GM19035 (cell line): ENCODE data around the gene DACH1.

Source experiments
- ATAC-seq: cut with Tn5 transposase; IDR thresholded peaks from one replicate; pipeline ENCODE4 v1.9.1; 2021; ENCODE audit not compliant: unreplicated experiment

The DACH1 gene

DNA sequence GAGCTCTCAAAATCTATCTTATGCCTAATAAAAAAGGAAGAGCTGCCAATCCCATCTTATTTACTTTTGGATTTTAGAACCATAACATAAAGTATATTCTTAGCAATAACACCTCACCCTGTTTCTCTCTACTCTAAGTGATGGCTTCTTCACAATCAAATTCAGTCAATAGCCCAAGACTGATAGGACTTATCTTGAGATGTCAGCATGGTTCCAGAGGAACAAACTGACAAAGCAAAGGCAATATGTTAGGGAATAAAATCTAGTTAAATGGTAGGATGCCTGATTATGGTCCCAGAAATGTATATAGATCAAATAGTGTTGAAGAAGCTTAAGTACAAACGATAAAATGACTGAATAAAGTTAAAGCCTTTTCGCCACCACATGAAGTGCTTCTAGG lies 36.3 kb downstream of the DACH1 start:
- ATAC-seq = no peak

- ATAC-seq = no peak
These were observed 36.7 kb downstream of the DACH1 start for GRCh38 chr13:71830323-71830722.

GRCh38 chr13:71829547-71829946 lies 37.5 kb downstream of the DACH1 start:
- no peak for ATAC-seq

GRCh38 chr13:71828564-71828963 lies 38.4 kb downstream of the DACH1 start:
- no peak for ATAC-seq

- ATAC-seq = no peak
These were observed 38.9 kb downstream of the DACH1 start for GRCh38 chr13:71828117-71828516.

GRCh38 chr13:71827241-71827640 lies 39.8 kb downstream of the DACH1 start:
- no peak for ATAC-seq

GRCh38 chr13:71820699-71821098 lies 46.3 kb downstream of the DACH1 start:
- ATAC-seq = no peak

- ATAC-seq = no peak
These were observed 49.7 kb downstream of the DACH1 start for GRCh38 chr13:71817335-71817734.

- no peak for ATAC-seq
These were observed 52.1 kb downstream of the DACH1 start for GRCh38 chr13:71814806-71815360.

DNA sequence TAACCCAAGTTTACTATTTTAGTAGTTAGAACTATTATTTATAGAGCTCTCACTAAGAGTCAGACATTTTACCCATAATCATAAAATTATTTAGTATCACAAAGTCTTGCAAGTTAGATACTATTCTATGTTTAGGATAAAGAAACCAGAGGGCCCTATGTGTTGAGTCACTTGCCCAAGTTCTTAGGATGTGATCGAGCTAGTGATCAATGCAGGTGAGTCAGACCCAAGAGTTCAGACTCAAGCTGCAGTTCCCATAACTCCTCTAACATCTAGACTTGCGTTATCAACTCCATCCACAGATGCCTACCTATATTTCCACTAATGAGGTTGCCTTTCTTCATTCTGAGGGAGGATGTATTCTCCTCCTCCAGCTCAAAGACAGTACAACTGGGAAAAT lies 53.8 kb downstream of the DACH1 start:
- no peak for ATAC-seq

DNA sequence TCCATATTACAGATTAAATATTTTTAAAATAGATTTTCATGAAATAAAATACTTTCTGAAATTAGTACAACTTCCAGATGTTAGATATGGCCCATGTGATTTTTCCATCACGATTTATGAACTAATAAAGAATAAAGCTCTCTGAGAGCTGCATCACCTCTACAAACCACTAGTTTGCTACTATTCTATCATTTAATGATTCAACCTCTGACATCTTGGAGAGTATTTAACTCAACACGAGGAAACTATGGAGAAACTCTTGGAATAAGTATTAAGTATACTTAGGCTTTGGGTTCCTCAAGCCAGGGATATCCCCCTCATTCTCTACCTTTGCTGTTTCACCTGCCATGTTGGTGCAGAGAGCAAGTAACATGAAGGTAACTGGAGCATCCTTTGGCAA lies 55.7 kb downstream of the DACH1 start:
- no peak for ATAC-seq

DNA sequence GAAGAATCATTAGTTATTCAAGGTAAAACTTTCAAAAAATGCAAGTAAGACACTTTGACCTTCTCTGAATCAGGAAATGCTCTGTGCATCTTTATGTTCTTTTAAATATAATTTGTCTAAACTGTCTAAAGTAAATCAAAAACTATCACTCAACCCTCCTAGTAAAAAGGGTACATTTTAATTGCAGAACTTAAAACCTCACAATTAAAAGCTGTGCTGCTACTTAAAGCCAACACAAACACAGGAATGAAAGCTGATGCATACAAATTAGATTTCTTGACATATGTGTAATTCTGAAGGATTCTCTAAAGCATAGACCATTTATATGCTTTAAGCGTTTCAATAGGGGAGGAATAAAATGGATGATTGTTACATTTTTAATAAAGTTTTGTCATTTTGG lies 58.3 kb downstream of the DACH1 start:
- no peak for ATAC-seq

GRCh38 chr13:71806886-71807285 lies 60.1 kb downstream of the DACH1 start:
- ATAC-seq = no peak

- no peak for ATAC-seq
These were observed 63.9 kb downstream of the DACH1 start for GRCh38 chr13:71803066-71803465.

DNA sequence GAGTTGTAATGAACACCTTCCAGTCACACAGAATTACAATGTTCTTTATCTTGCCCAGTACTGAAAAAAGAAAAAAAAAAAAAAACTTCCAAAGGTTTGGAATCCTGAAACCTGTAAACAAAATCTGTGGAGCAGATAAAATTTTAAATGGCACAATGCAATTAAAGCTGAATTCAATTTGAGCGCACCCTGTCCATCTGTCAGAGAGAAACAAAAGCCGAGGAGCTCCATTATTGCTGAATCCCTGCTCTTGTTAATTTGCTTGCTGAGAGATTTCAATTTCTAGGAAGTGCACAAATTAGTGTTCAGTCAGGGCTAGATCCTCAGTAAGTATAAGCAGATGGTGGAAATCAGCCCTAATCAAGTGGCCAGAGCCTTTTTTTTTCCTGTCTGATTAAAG lies 65.2 kb downstream of the DACH1 start:
- no peak for ATAC-seq

DNA sequence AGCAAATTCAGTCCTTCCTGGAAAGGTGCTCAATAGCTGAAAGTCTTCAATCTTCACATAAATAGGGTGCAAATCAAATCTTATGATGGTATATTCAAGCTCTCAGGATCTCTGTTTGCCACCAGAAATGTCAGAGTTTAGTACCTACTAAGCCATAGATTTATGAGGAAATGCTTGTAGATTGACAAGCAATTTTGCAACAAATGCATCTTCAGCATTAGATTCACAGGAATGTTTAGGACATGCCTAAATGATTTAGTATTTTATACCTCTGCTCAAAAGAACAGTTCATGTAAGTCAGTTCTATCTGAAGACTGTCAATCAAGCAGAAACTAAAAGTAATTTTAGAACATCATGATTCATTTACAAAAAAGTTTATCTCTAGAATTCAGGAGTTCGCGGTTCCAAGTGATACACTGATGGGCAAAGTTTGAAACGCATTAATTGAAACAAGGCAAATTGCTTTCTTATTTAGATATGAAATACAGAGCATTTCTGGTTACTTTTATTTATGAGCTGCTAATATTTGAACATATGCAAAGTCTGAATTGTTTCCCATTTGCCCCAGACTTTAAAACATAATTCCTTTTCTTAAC lies 65.7 kb downstream of the DACH1 start:
- ATAC-seq = no peak

GRCh38 chr13:71799324-71799723 lies 67.7 kb downstream of the DACH1 start:
- no peak for ATAC-seq

DNA sequence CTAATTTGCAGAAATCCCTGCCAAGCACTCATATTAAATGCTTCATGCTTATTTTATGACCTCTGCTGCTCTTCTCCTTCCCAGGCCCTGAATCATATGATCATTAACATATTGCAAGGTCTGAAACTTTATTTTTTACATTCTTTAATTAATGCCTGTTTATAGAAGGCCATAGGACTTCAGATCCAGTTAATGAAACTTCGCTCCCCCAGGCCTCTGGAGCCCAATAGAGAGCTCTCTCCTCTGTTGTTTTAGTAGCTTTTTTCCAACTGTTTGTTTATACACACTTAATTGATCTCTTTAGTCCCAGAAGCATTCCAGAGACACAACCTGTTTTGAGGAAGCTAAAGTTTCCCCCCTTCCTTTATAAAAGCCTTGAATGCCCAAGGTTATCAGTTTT lies 68.3 kb downstream of the DACH1 start:
- no peak for ATAC-seq

DNA sequence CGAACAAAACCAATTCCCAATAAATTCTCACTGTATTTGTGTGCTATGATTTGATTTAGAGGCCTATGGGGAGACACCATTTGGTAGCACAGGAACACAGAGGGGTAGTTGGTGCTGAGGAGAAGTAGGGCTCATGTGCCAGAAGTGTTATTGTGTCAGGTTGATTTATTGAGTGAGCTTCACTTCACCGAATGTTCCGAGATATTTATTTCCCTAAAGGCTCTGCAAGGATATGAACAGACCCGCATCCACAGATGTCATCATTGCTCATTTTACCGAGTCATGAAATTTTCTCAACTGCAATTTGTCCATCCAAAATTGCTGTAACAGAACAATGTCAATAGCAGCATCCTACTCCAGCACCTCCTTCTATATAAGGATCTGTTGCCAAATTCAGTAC lies 69.5 kb downstream of the DACH1 start:
- ATAC-seq = no peak

- no peak for ATAC-seq
These were observed 77.2 kb downstream of the DACH1 start for GRCh38 chr13:71789693-71790329.

DNA sequence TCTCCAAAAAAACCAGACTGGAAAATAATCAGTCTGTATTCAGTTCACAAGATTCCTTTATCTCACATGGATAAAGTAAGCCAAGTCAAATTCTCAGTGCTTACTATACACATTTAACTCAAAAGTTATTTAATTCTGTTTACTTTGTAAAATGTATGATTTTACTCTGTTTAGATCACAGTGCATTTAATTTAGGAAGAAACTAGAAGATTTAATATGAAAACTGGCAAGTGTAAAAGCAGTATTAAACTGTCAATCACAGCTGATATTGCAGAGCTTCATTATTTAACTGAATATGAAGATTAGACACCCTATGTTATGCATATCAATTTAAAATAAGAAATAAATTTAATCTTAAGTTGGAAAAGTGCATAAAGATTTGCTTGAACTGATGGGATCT lies 78.0 kb downstream of the DACH1 start:
- no peak for ATAC-seq

DNA sequence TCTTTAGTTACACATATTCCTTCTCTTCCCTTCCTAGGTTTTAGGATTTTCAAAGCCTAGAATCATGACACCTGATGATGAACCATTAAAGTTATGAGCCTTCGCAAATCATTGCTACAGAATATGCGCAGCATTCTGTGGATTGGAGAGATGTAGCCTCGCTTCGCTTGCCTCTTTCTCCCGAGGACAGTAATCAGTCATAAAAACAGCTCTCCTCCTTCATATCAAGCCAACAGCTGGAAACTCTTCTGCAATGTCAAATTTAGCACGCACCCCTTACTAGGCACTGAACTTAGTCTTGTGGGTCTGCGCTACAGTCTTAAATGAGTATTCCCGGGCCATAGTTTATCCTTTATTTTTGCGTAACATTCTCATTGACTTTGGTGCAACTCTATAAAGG lies 79.6 kb downstream of the DACH1 start:
- no peak for ATAC-seq

DNA sequence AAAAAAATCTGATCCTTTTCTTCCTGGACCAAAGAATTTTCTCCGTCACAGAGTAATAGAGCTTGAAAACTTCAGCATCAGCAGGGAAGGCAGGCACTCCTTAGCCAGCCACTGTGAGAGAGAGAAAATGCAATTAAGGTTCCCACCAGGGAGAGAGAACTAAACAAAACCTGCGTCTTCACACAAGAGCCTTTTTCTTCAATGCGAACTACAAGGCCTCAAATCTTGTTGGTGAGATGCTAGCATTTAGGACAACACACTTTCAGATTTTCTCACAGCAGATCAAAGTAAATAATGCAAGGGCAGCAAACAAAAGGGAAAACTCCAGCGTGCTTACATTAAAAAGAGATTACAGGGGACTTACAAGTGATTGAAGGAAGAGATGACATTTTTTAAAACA lies 80.1 kb downstream of the DACH1 start:
- no peak for ATAC-seq
